NCI-H146 treated with DMSO at 0.1 percent for 48 hours (cell line): ENCODE results near the gene THAP5.
A peak's percentile ranks its signal among the peaks of the same experiment; 100 is the strongest.

Experiments used
- DNase-seq: peaks from one replicate; lab custom pipeline; 2025; ENCODE audit not compliant: unreplicated experiment; lab: John Stamatoyannopoulos, UW

The THAP5 gene

DNA sequence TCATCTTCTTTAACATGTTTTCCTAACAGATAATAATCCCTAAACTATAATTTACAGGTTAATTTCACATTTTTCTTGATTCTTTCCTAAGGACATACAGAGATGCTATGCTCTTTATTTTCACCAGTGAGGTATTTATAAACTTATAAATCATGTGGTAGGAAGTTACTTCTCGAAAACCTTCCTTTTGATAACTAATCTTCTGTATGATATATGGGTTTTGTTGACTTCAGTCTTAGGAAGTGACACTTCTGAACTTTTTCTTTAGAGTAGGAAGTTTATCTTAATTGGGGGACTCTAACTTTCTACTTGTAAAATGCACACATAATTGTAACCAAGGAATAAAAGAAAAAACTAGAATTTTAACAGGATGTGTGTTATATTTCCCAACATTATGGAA, 33.8 kb downstream of the THAP5 start:
- no peak for DNase-seq

DNA sequence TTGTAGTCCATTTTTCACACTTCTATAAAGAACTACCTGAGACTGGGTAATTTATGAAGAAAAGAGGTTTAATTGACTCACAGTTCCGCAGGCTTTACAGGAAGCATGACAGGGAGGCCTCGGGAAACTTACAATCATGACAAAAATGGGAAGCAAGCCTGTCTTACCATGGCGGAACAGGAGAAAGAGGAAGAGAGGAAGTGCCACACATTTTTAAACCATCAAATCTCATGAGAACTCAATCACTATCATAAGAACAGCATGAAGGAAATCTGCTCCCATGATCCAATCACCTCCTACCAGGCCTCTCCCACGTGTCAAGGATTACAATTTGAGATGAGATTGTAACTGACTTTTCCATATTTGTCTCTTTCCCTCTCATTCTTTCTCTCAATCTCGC, 34.2 kb downstream of the THAP5 start:
- no peak for DNase-seq

DNA sequence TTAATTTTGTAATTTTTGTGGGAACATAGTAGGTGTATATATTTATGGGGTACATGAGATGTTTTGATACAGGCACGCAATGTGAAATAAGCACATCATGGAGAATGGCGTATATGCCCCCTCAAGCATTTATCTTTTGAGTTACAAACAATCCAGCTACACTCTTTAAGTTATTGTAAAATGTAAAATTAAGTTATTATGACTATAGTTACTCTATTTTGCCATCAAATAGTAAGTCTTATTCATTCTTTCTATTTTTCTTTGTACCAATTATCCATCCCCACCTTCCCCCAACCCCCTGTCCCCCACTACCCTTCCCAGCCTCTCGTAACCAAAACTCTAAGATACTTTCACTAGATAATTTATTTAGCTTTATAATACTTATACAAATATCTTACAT, 35.8 kb downstream of the THAP5 start:
- no peak for DNase-seq

DNA sequence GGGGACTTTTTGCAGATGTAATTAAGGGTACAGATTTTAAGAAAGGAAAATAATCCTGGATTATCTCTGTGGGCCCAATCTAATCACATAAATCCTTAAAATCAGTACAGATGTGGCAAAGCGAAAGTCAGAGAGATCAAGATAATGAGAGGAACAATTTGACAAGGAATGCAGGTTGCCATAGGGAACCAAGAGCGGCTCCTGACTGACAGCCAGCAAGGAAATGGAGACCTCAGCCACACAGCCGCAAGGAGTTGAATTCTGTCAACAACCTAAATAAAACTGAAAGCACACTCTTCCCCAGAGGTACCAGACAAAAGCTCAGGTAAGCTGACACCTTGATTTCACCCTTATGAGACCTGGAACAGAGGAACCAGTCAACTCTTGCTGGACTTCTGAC, 40.2 kb downstream of the THAP5 start:
- DNase-seq: peak; percentile 29

DNA sequence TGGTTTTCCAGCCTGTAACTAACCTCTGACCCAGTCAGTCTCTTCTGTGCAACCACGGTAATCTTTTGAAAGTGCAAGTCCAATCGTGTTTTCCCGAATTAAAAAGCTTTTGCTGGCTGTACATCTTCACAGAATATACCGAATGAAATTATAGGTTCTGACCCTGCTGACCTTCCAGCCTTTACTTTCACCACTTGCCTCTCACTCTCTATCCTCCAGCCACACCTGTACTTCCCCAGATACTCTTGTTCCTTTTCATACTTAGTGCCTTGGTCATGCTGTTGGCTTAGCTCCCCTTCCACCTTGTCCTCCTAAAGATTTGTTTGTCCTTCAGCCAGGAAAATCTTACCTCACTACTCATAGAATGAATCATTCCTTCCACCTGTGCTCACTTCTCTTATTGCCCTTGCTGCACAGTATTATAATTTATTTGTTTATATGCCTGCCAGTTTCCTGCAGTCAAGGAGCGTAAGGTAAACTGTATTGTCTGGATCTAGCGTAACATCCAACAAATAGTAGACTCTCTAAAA, 41.3 kb downstream of the THAP5 start:
- no peak for DNase-seq

DNA sequence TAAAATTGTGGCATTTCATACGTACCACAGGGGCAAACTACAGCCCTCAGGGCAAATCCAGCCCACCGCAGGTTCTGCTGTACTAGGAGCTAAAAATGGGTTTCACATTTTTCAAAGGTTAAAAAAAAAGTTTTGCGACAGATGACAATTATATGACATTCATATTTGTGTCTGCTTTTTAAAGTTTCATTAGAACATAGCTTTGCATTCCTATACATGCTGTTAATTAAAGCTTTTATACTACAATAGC, 42.8 kb downstream of the THAP5 start:
- no peak for DNase-seq

DNA sequence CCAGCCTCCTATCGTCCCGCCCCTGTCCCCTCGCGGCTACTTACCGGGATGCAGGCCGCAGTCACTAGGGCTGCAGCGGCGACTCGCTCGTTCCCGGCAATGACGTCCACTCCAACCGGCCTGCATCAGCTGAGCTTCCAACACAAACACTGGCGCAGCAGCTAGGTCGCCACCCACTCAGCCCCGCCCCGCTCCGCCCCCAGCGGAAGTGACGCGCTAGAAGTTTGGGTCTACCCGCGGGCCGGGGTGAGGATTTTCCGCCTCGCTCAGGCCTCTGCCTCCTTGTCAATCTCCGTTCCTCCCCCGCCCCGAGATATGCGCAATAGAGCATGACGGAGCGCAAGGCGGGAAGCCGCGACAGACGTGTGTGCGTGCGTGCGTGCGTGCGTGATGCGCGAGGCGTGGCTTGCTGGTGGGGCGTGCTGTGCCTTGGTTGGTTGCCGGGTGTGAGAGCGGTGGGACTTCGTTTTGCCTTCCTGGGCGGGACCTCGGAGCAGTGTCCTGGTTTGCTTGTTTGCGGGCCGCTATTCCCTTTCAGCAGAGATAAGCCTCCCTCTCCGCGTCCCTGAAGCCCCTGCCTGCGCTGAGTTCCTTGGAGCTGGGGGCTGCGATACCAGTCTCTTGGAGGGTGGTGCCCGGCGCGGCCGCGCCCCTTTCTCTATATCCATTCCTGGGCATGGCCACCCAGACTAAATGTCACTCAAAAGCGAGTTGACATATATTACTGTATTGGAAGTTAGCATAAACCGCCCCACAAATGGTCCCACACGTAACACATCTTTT, 43.3 kb downstream of the THAP5 start, which contains the start of gene PNPLA8:
Gene PNPLA8 (minus strand): TSS at position 151 of the 783 bp plus-strand sequence. CDS start 10,644 bp downstream, outside the sequence.
- DNase-seq: peak; percentile 97

DNA sequence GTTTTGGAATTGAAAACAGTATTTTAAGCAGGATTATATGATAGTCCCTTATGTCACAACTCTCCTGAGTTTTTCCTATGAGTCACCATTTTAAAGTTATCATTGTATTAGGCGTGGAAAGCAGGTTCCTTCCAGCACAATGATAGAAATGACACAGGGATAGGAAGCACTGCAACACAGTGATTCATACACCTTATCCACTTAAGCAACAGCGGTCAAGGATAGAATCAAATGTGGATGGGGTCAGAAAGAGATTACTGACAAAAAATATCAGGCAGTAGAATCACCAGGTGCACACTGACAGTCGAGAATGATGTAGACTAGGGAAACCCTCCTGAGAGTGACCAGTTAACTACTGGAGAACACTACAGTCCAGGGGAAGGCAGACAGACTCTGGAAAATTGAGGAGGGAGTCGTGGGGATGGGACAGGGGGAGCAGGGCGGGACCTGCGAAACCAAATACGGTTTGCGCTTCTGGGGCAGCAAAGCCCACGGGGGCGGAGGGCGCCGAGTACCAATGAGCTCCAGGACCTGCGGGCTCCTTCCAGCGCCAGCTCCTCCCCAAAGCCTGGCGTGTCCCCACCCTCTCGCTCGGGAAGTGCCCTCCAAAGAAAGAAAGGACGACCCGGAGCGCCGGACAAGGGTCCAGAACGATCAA, 44.0 kb downstream of the THAP5 start:
- peak; percentile 88 for DNase-seq

DNA sequence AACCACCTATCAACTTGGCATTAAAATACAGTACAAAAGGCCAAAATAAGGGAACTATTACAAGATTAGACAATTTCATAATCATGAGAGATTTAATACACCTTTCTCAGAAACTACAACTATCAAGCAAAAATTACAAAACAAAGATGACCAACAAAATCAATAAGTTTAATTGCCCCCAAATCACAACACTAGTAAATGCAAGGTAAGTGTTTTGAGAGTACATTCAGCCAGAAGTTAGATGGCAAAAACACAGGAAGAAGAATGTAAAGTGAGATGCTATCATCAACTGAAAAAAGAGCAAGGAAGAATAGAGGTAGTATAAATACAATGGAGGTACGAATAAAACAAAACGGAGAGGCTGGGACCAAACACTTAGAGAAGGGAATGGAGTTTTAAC, 46.7 kb downstream of the THAP5 start:
- DNase-seq: no peak

DNA sequence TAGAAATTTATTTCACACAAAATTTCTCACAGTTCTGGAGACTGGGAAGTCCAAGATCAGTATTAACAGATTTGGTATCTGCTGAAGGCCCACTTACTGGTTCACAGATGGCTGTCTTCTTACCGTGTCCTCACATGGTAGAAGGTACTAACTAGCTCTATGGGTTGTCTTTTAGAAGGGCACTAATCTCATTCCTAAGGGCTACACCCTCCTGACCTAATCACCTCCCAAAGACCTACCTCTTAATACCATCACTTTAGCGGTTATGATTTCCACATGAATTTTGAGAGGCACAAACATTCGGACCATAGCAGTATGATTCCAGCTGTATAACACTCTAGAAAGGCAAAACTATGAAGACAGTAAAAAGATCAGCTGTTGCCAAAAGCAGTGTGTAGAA, 51.6 kb downstream of the THAP5 start:
- DNase-seq: no peak

DNA sequence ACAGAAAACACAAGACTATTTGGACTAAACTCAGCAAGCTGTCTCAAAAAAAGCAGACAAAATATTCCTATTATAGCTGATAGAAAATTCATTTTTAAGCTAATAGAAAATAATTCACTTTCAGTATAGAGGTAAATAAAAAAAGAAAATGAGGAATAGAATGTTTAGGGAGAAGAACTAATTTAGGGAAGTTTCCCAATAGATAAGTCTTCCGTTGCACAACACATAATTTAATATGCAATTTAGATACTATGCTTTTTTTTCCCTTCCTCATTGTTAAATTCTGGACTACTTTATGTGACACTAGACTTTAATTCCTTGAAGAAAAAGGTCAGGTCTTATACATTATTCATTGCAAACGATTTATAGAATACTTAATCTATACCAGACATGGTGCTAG, 53.9 kb downstream of the THAP5 start:
- DNase-seq: no peak

DNA sequence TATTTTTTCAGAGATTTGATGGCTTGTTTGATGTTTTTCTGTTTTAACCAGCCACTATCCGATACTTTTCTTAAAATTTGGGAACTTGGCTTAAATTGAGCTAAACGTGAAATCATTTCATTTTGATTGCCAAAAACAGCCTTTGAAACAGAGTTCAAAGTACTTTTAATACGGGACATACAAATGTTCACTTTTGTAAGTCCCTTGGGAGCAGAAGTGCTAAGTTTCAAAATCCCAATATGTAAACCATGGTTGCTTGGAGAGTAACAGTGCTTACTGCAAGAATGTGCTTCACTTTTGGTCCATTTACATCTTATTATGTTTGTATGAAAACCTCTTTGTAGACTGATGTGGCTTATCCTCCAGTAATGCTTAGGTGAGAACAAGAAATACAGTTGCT, 54.5 kb downstream of the THAP5 start:
- no peak for DNase-seq
